ENCODE results near the gene XKR8.

DNA sequence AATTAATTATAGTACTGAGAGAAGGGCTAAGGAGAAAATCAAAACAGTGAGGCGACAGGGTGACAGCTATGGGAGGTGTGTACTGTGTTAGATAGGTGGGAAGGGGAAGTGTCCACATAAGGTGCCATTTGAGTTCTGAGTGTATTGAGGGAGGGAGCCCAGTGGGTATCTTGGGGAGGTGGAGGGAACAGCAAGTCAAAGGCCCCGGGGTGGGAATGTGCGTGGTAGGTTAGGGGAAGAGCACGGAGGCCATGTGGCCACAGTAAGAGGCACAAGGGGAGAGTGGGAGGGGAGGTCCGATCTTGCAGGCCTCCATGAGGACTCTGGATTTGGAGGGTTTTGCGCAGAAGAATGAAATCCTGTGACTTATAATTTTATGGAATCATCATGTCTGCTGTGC lies 3.0 kb upstream of the XKR8 start:
- TF ChIP-seq, protein P1, sequence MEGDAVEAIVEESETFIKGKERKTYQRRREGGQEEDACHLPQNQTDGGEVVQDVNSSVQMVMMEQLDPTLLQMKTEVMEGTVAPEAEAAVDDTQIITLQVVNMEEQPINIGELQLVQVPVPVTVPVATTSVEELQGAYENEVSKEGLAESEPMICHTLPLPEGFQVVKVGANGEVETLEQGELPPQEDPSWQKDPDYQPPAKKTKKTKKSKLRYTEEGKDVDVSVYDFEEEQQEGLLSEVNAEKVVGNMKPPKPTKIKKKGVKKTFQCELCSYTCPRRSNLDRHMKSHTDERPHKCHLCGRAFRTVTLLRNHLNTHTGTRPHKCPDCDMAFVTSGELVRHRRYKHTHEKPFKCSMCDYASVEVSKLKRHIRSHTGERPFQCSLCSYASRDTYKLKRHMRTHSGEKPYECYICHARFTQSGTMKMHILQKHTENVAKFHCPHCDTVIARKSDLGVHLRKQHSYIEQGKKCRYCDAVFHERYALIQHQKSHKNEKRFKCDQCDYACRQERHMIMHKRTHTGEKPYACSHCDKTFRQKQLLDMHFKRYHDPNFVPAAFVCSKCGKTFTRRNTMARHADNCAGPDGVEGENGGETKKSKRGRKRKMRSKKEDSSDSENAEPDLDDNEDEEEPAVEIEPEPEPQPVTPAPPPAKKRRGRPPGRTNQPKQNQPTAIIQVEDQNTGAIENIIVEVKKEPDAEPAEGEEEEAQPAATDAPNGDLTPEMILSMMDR (IDR thresholded peaks at IDR 0.05), result no peak
- no peak for TF ChIP-seq POLR2A (IDR thresholded peaks at IDR 0.05)

Data from heart left ventricle (tissue), 13 donors.